Measurements from ENCODE around the gene DHRS11. TPM values are rescaled to one million over a fixed set of nuclear protein-coding genes. Genes with fewer than 3 reads are reported as not detected.

DHRS11 gene
- polyA plus RNA-seq, 3 donors, result 1.2 to 4.3 (median 2.7) TPM

GRCh38 chr17:36613155-36613554 is 21.5 kb downstream of the DHRS11 start:
- Mint-ChIP-seq H3K4me1 (peaks cover 16% of the 10 kb centered on the region), H3K27me3 (ENCODE audit: low read depth in 3 of 3) (peaks cover 0 to 6% (median 0%) of the 10 kb centered on the region in 3 donors), H3K4me3 (no peak overlapping the region), H3K36me3 (no peaks in the 10 kb centered on the region), H3K9me3 (peaks cover 0 to 1% (median 0%) of the 10 kb centered on the region in 7 donors), H3K27ac (peak overlapping the region in 1 of 7 donors; percentile 42)
- Histone ChIP-seq H3K4me3 (replicated peaks in 1 of 3; ENCODE audit: low read depth in 2 of 3, low read length in 3 of 3) (no peak overlapping the region), H3K79me2 (ENCODE audit: insufficient read depth, low read length) (no peaks in the 10 kb centered on the region), H3K9ac (ENCODE audit: insufficient read depth, low read length, poor library complexity, severe bottlenecking) (no peak overlapping the region), H3K36me3 (replicated peaks in 1 of 2; ENCODE audit: control insufficient read depth in 1 of 2, insufficient read depth in 2 of 2, low read length in 2 of 2) (no peaks in the 10 kb centered on the region), H3K4me1 (ENCODE audit: control insufficient read depth in 1 of 2, insufficient read depth in 2 of 2, low read length in 2 of 2) (peaks cover 10 to 12% of the 10 kb centered on the region in 2 donors), H3K27me3 (ENCODE audit: control insufficient read depth in 2 of 2, insufficient read depth in 2 of 2, low read length in 2 of 2) (no peaks in the 10 kb centered on the region), H3K27ac (ENCODE audit: low read depth in 1 of 2, low read length in 2 of 2) (no peak overlapping the region), H3K4me2 (replicated peaks; ENCODE audit: extremely low read depth, low read length, poor library complexity, severe bottlenecking) (no peak overlapping the region), H3K9me3 (replicated peaks in 1 of 2; ENCODE audit: control insufficient read depth in 1 of 2, insufficient read depth in 1 of 2, low read length in 2 of 2) (no peaks in the 10 kb centered on the region), H2AFZ (ENCODE audit: insufficient read depth, low read depth, low read length, poor library complexity, severe bottlenecking) (no peak overlapping the region), H4K20me1 (ENCODE audit: insufficient read depth, low read length) (no peaks in the 10 kb centered on the region)
- no peak for TF ChIP-seq CTCF (IDR thresholded peaks at IDR 0.05)
- intact Hi-C loops (cut with micrococcal nuclease), result no loop called here
- no peak for DNase-seq
- no CpG with 5 or more reads among the region's 4 CpGs for WGBS (ENCODE audit: insufficient coverage)

GRCh38 chr17:36614081-36614480 is 22.4 kb downstream of the DHRS11 start:
- Histone ChIP-seq H3K9ac (ENCODE audit: insufficient read depth, low read length, poor library complexity, severe bottlenecking) (no peak overlapping the region), H3K79me2 (ENCODE audit: insufficient read depth, low read length) (no peaks in the 10 kb centered on the region), H3K36me3 (replicated peaks in 1 of 2; ENCODE audit: control insufficient read depth in 1 of 2, insufficient read depth in 2 of 2, low read length in 2 of 2) (no peaks in the 10 kb centered on the region), H3K4me1 (ENCODE audit: control insufficient read depth in 1 of 2, insufficient read depth in 2 of 2, low read length in 2 of 2) (peaks cover 2 to 3% of the 10 kb centered on the region in 2 donors), H3K27ac (ENCODE audit: low read depth in 1 of 2, low read length in 2 of 2) (no peak overlapping the region), H3K4me2 (replicated peaks; ENCODE audit: extremely low read depth, low read length, poor library complexity, severe bottlenecking) (no peak overlapping the region), H3K4me3 (replicated peaks in 1 of 3; ENCODE audit: low read depth in 2 of 3, low read length in 3 of 3) (no peak overlapping the region), H2AFZ (ENCODE audit: insufficient read depth, low read depth, low read length, poor library complexity, severe bottlenecking) (no peak overlapping the region), H3K9me3 (replicated peaks in 1 of 2; ENCODE audit: control insufficient read depth in 1 of 2, insufficient read depth in 1 of 2, low read length in 2 of 2) (no peaks in the 10 kb centered on the region), H3K27me3 (ENCODE audit: control insufficient read depth in 2 of 2, insufficient read depth in 2 of 2, low read length in 2 of 2) (no peaks in the 10 kb centered on the region), H4K20me1 (ENCODE audit: insufficient read depth, low read length) (no peaks in the 10 kb centered on the region)
- Mint-ChIP-seq H3K4me3 (no peak overlapping the region), H3K4me1 (peaks cover 6% of the 10 kb centered on the region), H3K27ac (no peak overlapping the region), H3K9me3 (peaks cover 0 to 1% (median 0%) of the 10 kb centered on the region in 7 donors), H3K27me3 (ENCODE audit: low read depth in 3 of 3) (peaks cover 0 to 6% (median 0%) of the 10 kb centered on the region in 3 donors), H3K36me3 (no peaks in the 10 kb centered on the region)
- DNase-seq, result no peak
- intact Hi-C loops (cut with micrococcal nuclease), result no loop called here
- TF ChIP-seq CTCF (IDR thresholded peaks at IDR 0.05), result no peak
- 83% methylated on average over 1 of the region's 7 CpGs for WGBS (ENCODE audit: insufficient coverage)
